K562 (cell line): ENCODE measurements around the gene OSTF1. TPM values are rescaled to one million over a fixed set of nuclear protein-coding genes. Genes with fewer than 3 reads are reported as not detected.

Source experiments
- BRCA1 ChIP-seq, 2 experiments: fragments of 450-650 bp in 1 of 2; sonication (generic) in 1 of 2; formaldehyde crosslinking in 1 of 2; IDR thresholded peaks; 2 replicates each; pipeline versions ENCODE4 v1.5.0 to v1.6.1; 2017 to 2020; ENCODE audit warnings: mild to moderate bottlenecking in 1 of 2, missing genetic modification reagents in 1 of 2
- DIDO1 ChIP-seq: fragments of 450-650 bp; IDR thresholded peaks from 2 replicates; pipeline ENCODE4 v1.6.1; 2016; ENCODE audit warnings: low read depth, missing biosample characterization, missing genetic modification characterization
- ETV1 ChIP-seq: fragments of 450-650 bp; conservative IDR thresholded peaks from 2 replicates; pipeline ENCODE4 v1.6.1; 2016; ENCODE audit warnings: missing genetic modification characterization, control low read depth, low read depth, missing compliant biosample characterization
- ETV6 ChIP-seq, 3 experiments: fragments of 150-350 bp in 1 of 3; sonication (generic) in 1 of 3; formaldehyde crosslinking in 1 of 3; IDR thresholded peaks; 2 replicates each; pipeline versions ENCODE4 v1.6.1 to v1.8.0; 2014 to 2022; ENCODE audit warnings: borderline replicate concordance in 2 of 3, low read depth in 2 of 3, antibody characterized with exemption in 1 of 3, low read length in 1 of 3, mild to moderate bottlenecking in 1 of 3, missing genetic modification reagents in 1 of 3
- GTF3C2 ChIP-seq: IDR thresholded peaks from 3 replicates; pipeline ENCODE4 v1.6.1; 2011; ENCODE audit warnings: borderline replicate concordance, mild to moderate bottlenecking, moderate library complexity; ENCODE audit not compliant: insufficient read length; ENCODE audit errors: extremely low read depth
- JUND ChIP-seq, 2 experiments: IDR thresholded peaks; 2 replicates in 1 of 2; 3 replicates in 1 of 2; pipeline ENCODE4 v1.6.1; 2011; ENCODE audit warnings: borderline replicate concordance in 2 of 2, low read depth in 2 of 2, low read length in 2 of 2, improper control_type of control experiment in 1 of 2, missing biosample characterization in 1 of 2, missing genetic modification characterization in 1 of 2, missing genetic modification reagents in 1 of 2
- KAT8 ChIP-seq: fragments of 450-650 bp; IDR thresholded peaks from 2 replicates; pipeline ENCODE4 v1.6.1; 2016; ENCODE audit warnings: low read depth, mild to moderate bottlenecking
- MIER1 ChIP-seq: fragments of 450-650 bp; IDR thresholded peaks from 2 replicates; pipeline ENCODE4 v1.6.1; 2016; ENCODE audit warnings: antibody characterized with exemption, mild to moderate bottlenecking, low read depth
- NFIX ChIP-seq: fragments of 250-450 bp; sonication (Bioruptor Pico); IDR thresholded peaks from 2 replicates; pipeline ENCODE4 v1.4.0; 2020; ENCODE audit warnings: low read depth, mild to moderate bottlenecking, moderate library complexity
- NR4A1 ChIP-seq, 2 experiments: fragments of 250-450 bp in 1 of 2; fragments of 450-650 bp in 1 of 2; sonication (Bioruptor Pico) in 1 of 2; IDR thresholded peaks; 2 replicates each; pipeline versions ENCODE4 v1.4.0 to v1.6.1; 2016 to 2020; ENCODE audit warnings: mild to moderate bottlenecking in 2 of 2, missing compliant biosample characterization in 1 of 2, missing genetic modification characterization in 1 of 2, moderate library complexity in 1 of 2
- RBM17 ChIP-seq: fragments of 200-400 bp; formaldehyde crosslinking; IDR thresholded peaks from 2 replicates; pipeline ENCODE4 v1.6.1; 2017; ENCODE audit warnings: low read depth, mild to moderate bottlenecking, low read length, borderline replicate concordance
- RHOXF2B ChIP-seq: fragments of 250-450 bp; sonication (Bioruptor Pico); conservative IDR thresholded peaks from 2 replicates; pipeline ENCODE4 v1.5.1; 2021
- SIN3B ChIP-seq: fragments of 450-650 bp; IDR thresholded peaks from 2 replicates; pipeline ENCODE4 v1.6.1; 2017; ENCODE audit warnings: low read depth, mild to moderate bottlenecking, moderate library complexity
- SMAD4 ChIP-seq: fragments of 250-450 bp; sonication (Bioruptor Pico); conservative IDR thresholded peaks from 2 replicates; pipeline ENCODE4 v1.8.0; 2021; ENCODE audit warnings: inconsistent platforms, mild to moderate bottlenecking, moderate library complexity
- SRSF3 ChIP-seq: fragments of 200-400 bp; formaldehyde crosslinking; IDR thresholded peaks from 2 replicates; pipeline ENCODE4 v1.6.1; 2016; ENCODE audit warnings: mild to moderate bottlenecking, low read length, moderate library complexity; ENCODE audit not compliant: insufficient read depth
- TAF15 ChIP-seq: fragments of 200-400 bp; formaldehyde crosslinking; IDR thresholded peaks from 2 replicates; pipeline ENCODE4 v1.6.1; 2017; ENCODE audit warnings: mild to moderate bottlenecking, low read depth, low read length, moderate library complexity
- ZEB2 ChIP-seq: fragments of 450-650 bp; IDR thresholded peaks from 2 replicates; pipeline ENCODE4 v1.6.1; 2016
- ZNF224 ChIP-seq: sonication (generic); formaldehyde crosslinking; IDR thresholded peaks from 2 replicates; pipeline ENCODE4 v1.8.0; 2022; ENCODE audit warnings: mild to moderate bottlenecking, missing genetic modification reagents
- ZNF766 ChIP-seq: fragments of 200-800 bp; sonication (Bioruptor generic); conservative IDR thresholded peaks from 2 replicates; pipeline ENCODE4 v1.6.1; 2016; ENCODE audit warnings: missing genetic modification characterization, missing compliant biosample characterization
- polyA plus RNA-seq, 8 experiments: library from polyadenylated mRNA; depleted of rRNA in 4 of 8; stranded (reverse) in 5 of 8; unstranded in 3 of 8; fragments of >200 nt; fragmentation: Nextera tagmentation in 2 of 8; fragmentation: Illumina TruSeq in 1 of 8; extraction: Ambion mirVana in 2 of 8; extraction: Trizol in 1 of 8; gene quantifications; 2 replicates each; pipeline versions ENCODE4 v1.2.1 to v1.2.3, GENCODE V29; 2011 to 2014; ENCODE audit warnings: inconsistent platforms in 1 of 8, missing spikeins in 1 of 8
- total RNA-seq, 7 experiments: library from RNA; depleted of rRNA in 6 of 7; stranded (reverse); fragments of >200 nt in 6 of 7; fragmentation: Illumina TruSeq in 2 of 7; extraction: Trizol in 2 of 7; gene quantifications; 2 replicates each; pipeline versions ENCODE4 v1.2.1 to v1.2.3, GENCODE V29; 2011 to 2021; ENCODE audit warnings: low replicate concordance in 1 of 7
- TF ChIP-seq, protein P1 (sequence below): fragments of 450-650 bp; conservative IDR thresholded peaks from 2 replicates; pipeline ENCODE4 v1.6.1; 2016; ENCODE audit warnings: missing genetic modification characterization, low read depth, mild to moderate bottlenecking, missing compliant biosample characterization, moderate library complexity
- TF ChIP-seq, protein P2 (sequence below): sonication (generic); formaldehyde crosslinking; IDR thresholded peaks from 2 replicates; pipeline ENCODE4 v1.8.0; 2022; ENCODE audit warnings: missing genetic modification reagents, mild to moderate bottlenecking, borderline replicate concordance

The OSTF1 gene
- total and polyA plus RNA-seq, 9 of the 15 experiments (the other 6 are each of a cell fraction or from before 2014, with no cell fraction given) = 15.0 to 37.3 (median 23.0) TPM

- 0 out of 2 replicates have a peak, but pooled peaks have one; percentile 39 for TF ChIP-seq ETV1
- TF ChIP-seq SIN3B = no peak
- TF ChIP-seq KAT8 = no peak
- TF ChIP-seq SRSF3 = no peak
- TF ChIP-seq BRCA1 (IDR thresholded peaks at IDR 0.05) = no peak
- no peak for TF ChIP-seq BRCA1 (CRISPR knock-in tag; IDR thresholded peaks at IDR 0.05)
- TF ChIP-seq ZNF224 = no peak
- no peak for TF ChIP-seq NFIX (CRISPR knock-in tag)
- no peak for TF ChIP-seq DIDO1 (tag)
- TF ChIP-seq MIER1 = no peak
- TF ChIP-seq ZEB2 = no peak
- no peak for TF ChIP-seq ETV6 (IDR thresholded peaks at IDR 0.05; ENCODE audit: borderline replicate concordance in 1 of 2, low read depth in 2 of 2, low read length in 1 of 2)
- TF ChIP-seq ETV6 (CRISPR knock-in tag; IDR thresholded peaks at IDR 0.05; ENCODE audit: borderline replicate concordance) = no peak
- TF ChIP-seq, protein P1, sequence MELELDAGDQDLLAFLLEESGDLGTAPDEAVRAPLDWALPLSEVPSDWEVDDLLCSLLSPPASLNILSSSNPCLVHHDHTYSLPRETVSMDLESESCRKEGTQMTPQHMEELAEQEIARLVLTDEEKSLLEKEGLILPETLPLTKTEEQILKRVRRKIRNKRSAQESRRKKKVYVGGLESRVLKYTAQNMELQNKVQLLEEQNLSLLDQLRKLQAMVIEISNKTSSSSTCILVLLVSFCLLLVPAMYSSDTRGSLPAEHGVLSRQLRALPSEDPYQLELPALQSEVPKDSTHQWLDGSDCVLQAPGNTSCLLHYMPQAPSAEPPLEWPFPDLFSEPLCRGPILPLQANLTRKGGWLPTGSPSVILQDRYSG (tag) = peak; percentile 63; the same call in 1 of the 2 replicates
- no peak for TF ChIP-seq SMAD4 (CRISPR knock-in tag)
- 0 out of 2 replicates have a peak, but pooled peaks have one; percentile 43 for TF ChIP-seq ZNF766 (CRISPR knock-in tag)
- no peak for TF ChIP-seq NR4A1 (CRISPR knock-in tag; IDR thresholded peaks at IDR 0.05)
- 0 out of 2 replicates have a peak, but pooled peaks have one; percentile 30 for TF ChIP-seq NR4A1 (tag; IDR thresholded peaks at IDR 0.05)
- TF ChIP-seq RBM17 = no peak
- TF ChIP-seq RHOXF2B (CRISPR knock-in tag) = no peak
- no peak for TF ChIP-seq TAF15
- TF ChIP-seq, protein P2, sequence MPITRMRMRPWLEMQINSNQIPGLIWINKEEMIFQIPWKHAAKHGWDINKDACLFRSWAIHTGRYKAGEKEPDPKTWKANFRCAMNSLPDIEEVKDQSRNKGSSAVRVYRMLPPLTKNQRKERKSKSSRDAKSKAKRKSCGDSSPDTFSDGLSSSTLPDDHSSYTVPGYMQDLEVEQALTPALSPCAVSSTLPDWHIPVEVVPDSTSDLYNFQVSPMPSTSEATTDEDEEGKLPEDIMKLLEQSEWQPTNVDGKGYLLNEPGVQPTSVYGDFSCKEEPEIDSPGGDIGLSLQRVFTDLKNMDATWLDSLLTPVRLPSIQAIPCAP (CRISPR knock-in tag) = no peak
- no peak for TF ChIP-seq GTF3C2
- TF ChIP-seq JUND (IDR thresholded peaks at IDR 0.05; ENCODE audit: borderline replicate concordance, low read depth, low read length) = no peak
- 0 out of 3 replicates have a peak, but pooled peaks have one; percentile 10 for TF ChIP-seq JUND (tag; IDR thresholded peaks at IDR 0.05; ENCODE audit: borderline replicate concordance, low read depth, low read length)
Observed at GRCh38 chr9:75170898-75171360, 82.6 kb downstream of the OSTF1 start (continued).
